ENCODE results near the gene MAPRE3.
A peak's percentile ranks its signal among the peaks of the same experiment; 100 is the strongest.
"Not testable (repeated sequence)": the region's sequence is repeated elsewhere in the genome, so short reads cannot be mapped to it uniquely, and the experiment has no call there.

Gene MAPRE3

DNA sequence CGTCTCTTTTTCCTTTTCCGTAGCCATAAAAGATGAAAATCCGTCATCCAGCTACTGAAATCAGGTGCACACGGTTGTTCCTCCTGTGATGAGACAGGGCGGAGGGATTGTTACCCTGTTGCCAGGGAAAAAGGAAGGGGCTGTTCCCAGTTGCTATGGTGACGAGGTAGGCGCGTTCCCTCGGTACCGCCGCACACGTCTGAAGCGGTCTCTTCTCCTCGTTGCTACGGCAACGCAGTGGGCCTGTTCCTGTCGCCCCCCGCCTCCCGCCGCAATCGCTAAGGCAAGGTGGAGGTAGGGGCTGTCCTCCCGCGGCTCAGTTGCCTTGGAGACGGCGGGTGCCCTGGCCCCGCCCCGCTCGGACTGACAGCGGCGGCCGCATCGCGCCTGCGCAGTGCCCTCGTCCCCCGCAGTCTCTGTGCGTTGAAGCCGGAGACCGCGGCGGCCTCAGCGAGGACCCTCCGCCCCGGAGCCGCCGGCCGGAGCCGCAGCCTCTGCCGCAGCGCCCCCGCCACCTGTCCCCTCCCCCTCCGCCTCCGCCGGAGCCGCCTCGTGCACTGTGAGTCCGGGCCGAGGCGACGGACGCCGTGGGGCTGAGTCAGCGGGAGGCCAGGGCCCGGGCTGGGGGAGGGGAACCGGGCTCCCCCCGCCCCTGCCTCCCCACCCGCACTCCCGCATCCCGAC, at the start of gene MAPRE3:
Gene MAPRE3 (plus strand): TSS at position 394 of the 684 bp plus-strand sequence. CDS start 51,582 bp downstream, outside the sequence.
- H3K9me3 Mint-ChIP-seq: peaks cover 4% of the 10 kb centered on the region
- TF ChIP-seq, protein P1, sequence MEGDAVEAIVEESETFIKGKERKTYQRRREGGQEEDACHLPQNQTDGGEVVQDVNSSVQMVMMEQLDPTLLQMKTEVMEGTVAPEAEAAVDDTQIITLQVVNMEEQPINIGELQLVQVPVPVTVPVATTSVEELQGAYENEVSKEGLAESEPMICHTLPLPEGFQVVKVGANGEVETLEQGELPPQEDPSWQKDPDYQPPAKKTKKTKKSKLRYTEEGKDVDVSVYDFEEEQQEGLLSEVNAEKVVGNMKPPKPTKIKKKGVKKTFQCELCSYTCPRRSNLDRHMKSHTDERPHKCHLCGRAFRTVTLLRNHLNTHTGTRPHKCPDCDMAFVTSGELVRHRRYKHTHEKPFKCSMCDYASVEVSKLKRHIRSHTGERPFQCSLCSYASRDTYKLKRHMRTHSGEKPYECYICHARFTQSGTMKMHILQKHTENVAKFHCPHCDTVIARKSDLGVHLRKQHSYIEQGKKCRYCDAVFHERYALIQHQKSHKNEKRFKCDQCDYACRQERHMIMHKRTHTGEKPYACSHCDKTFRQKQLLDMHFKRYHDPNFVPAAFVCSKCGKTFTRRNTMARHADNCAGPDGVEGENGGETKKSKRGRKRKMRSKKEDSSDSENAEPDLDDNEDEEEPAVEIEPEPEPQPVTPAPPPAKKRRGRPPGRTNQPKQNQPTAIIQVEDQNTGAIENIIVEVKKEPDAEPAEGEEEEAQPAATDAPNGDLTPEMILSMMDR (IDR thresholded peaks at IDR 0.05): no peak
- DNase-seq: peak; percentile 97
- peak within 1 kb of the TSS; percentile 76 for H3K27ac Mint-ChIP-seq
- H3K36me3 Mint-ChIP-seq (ENCODE audit: low read depth): no peaks in the 10 kb centered on the region
- H3K4me3 Mint-ChIP-seq: peak within 1 kb of the TSS; percentile 88
- H3K4me1 Mint-ChIP-seq: peaks cover 22% of the 10 kb centered on the region
- H3K27me3 Mint-ChIP-seq (ENCODE audit: low read depth, poor library complexity): peaks cover 74% of the 10 kb centered on the region

DNA sequence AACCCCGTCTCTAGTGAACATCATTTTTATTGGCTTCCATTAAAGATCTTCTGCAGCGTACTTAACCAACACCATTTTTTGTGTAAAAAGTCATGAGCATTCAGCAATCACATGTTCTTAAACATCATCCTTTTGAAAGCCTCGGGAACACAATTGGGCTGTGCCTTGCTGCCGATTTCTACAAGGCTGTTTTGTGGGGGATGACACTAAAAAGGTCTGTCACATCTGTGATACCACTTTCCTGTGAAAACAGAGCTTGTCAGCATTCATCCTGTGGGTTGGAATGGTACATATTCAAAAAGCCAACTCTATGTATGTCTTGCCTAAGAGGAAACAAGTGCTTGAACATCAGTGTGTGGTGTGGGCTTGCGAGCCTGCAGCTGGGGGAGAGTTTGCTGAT, 49.1 kb upstream of the MAPRE3 start:
- no peak overlapping the region for H3K27ac Mint-ChIP-seq
- H3K27me3 Mint-ChIP-seq (ENCODE audit: low read depth, poor library complexity): peaks cover 8% of the 10 kb centered on the region
- no peaks in the 10 kb centered on the region for H3K36me3 Mint-ChIP-seq (ENCODE audit: low read depth)
- no peak overlapping the region for H3K4me3 Mint-ChIP-seq
- TF ChIP-seq, protein P1 (IDR thresholded peaks at IDR 0.05): no peak
- no peaks in the 10 kb centered on the region for H3K9me3 Mint-ChIP-seq
- no peak for DNase-seq
- peaks cover 28% of the 10 kb centered on the region for H3K4me1 Mint-ChIP-seq

DNA sequence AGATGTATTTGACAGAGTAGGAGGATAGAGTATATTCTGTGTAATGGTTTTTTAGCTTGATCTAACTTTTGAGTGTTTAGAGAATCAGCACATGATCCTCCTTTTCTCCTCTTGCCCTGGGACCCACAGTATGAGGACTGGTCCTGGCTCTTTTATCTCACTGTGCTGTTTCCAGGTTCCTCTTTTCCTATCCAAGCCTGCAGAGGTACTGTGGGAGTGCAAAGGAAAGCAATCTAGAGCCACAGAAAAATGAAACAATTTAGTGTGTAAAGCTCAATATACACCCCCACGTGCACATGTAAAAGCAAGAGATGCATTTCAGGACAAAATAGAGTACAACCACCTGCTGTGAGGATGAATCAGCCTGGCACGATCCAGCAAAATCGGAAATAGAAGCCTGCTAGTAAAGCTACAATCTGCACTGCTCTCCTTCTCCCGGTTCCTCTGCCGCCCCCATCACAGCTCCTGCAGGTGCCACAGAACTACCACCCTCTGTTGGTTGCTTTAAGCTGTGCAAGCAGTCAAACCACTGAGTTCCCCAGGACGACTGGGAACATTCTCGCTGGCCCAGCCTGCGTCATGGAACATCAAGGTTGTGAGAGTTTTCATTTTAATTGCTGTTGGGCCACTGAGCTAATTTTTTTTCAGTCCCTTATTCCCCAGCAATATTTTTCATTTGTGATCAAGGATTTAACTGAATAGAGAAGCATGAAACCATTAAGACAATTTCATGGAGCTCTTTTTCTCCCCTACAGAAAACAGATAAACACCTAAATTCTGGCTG, 47.8 kb upstream of the MAPRE3 start:
- Mint-ChIP-seq H3K4me1 (peaks cover 30% of the 10 kb centered on the region), H3K27ac (no peak overlapping the region), H3K36me3 (ENCODE audit: low read depth) (no peaks in the 10 kb centered on the region), H3K4me3 (no peak overlapping the region), H3K27me3 (ENCODE audit: low read depth, poor library complexity) (peaks cover 8% of the 10 kb centered on the region), H3K9me3 (no peaks in the 10 kb centered on the region)
- DNase-seq: peak; percentile 55
- TF ChIP-seq, protein P1 (IDR thresholded peaks at IDR 0.05): peak; percentile 53

DNA sequence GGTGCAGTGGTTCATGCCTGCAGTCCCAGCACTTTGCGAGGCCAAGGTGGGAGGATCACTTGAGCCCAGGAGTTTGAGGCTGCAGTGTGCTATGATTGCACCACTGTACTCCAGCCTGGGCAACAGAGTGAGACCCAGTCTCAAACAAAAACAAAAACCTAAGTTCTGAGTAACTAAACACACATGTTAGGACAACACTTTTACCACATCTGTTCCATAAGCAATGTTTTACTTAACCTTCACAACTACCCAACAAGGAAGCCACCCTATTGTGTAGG, 47.3 kb upstream of the MAPRE3 start:
- H3K36me3 Mint-ChIP-seq (ENCODE audit: low read depth); DNase-seq; H3K9me3 Mint-ChIP-seq; H3K27ac Mint-ChIP-seq; H3K4me3 Mint-ChIP-seq; H3K27me3 Mint-ChIP-seq (ENCODE audit: low read depth, poor library complexity): not testable (repeated sequence)
- peaks cover 30% of the 10 kb centered on the region for H3K4me1 Mint-ChIP-seq

DNA sequence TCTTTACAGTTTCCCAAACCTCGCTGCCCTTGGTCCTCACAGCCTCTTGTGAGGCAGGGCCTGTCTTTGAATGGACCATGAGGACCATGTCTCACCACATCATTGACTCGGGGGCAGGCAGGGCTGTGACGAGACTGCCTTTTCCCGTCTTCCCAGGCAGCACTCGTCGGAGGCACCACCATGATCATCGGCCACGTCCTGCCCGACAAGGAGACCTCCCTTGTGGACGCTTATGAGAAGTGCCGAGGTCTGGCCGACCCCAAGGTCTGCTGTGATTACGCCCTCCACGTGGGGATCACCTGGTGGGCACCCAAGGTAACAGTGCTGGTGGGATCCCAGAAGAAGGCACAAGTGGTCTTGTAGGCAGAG, 45.7 kb upstream of the MAPRE3 start:
- DNase-seq: no peak
- Mint-ChIP-seq H3K36me3 (ENCODE audit: low read depth) (peaks cover 3% of the 10 kb centered on the region), H3K27me3 (ENCODE audit: low read depth, poor library complexity) (peaks cover 5% of the 10 kb centered on the region), H3K4me1 (peaks cover 30% of the 10 kb centered on the region), H3K27ac (no peak overlapping the region), H3K9me3 (no peaks in the 10 kb centered on the region), H3K4me3 (no peak overlapping the region)
- TF ChIP-seq, protein P1 (IDR thresholded peaks at IDR 0.05): no peak

DNA sequence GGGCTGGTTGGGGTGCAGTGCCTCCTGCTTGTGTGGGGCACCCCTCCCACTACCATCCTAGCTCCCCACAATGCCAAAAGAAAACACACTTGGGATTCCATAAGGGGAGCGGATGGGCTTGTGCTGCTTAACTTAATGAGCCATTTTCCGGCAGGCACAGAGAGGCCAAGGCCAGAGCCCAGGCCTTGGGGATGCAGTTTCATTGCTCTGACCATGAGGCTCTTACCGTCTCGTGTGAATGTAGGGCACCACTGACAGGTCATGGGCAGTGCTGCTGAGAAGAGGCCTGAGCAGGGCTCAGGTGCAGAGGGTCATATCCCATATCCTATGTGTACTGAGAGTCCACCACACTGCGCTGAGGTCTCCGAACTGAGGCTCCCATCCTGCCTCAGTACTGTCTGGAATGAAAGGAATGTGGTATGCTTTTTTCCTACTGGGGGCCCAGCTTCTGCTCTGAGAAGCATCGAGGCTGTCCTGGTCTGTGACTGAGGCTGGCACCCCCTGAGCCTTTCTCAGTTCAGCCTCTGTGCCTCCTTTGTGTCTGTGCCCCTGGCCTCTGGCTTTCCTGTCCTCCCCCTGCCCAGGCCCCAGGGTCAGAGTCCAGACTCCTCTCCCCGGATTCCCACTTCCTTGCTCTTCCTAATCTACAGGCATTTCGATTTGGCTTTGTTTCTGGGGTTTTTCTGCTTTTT, 45.2 kb upstream of the MAPRE3 start:
- Mint-ChIP-seq H3K9me3 (no peaks in the 10 kb centered on the region), H3K36me3 (ENCODE audit: low read depth) (peaks cover 7% of the 10 kb centered on the region), H3K4me3 (no peak overlapping the region), H3K27ac (peak overlapping the region; percentile 20), H3K4me1 (peaks cover 30% of the 10 kb centered on the region), H3K27me3 (ENCODE audit: low read depth, poor library complexity) (peaks cover 5% of the 10 kb centered on the region)
- DNase-seq: no peak
- TF ChIP-seq, protein P1 (IDR thresholded peaks at IDR 0.05): no peak

Data from nephron progenitor cell (in vitro differentiated cells).